Measurements from ENCODE around the gene CEP95. TPM values are rescaled to one million over a fixed set of nuclear protein-coding genes. Genes with fewer than 3 reads are reported as not detected.

CEP95 gene
- total and polyA plus RNA-seq, 2 of the 13 experiments (the other 11 are each of a cell fraction or from before 2014, with no cell fraction given), result 65.9 to 68.8 TPM

GRCh38 chr17:64534187-64534586 lies 27.4 kb downstream of the CEP95 start (continued):
- TF ChIP-seq ZNF574 (CRISPR knock-in tag; IDR thresholded peaks at IDR 0.05) (peak; percentile 44), POLR2A (IDR thresholded peaks at IDR 0.05; ENCODE audit: insufficient read depth in 1 of 2, low read depth in 2 of 2, low read length in 2 of 2) (peak in 1 of 2 experiments; percentile 35; a peak in 1 of 4 replicates), ZFP41 (CRISPR knock-in tag; IDR thresholded peaks at IDR 0.05; ENCODE audit: borderline replicate concordance) (no peak), CTCF (CRISPR knock-in tag; IDR thresholded peaks at IDR 0.05) (0 out of 2 replicates have a peak, but pooled peaks have one; percentile 18)

- Histone ChIP-seq H3K4me3 (replicated peaks in 1 of 3; ENCODE audit: insufficient read depth in 1 of 3, low read depth in 2 of 3, low read length in 3 of 3) (no peak overlapping the region), H3K4me1 (ENCODE audit: insufficient read depth, low read length) (peaks cover 4% of the 10 kb centered on the region; the same call in 1 of the 2 replicates), H3K27ac (ENCODE audit: extremely low read length, insufficient read depth, low read length) (no peak overlapping the region), H3K36me3 (replicated peaks in 1 of 2; ENCODE audit: control insufficient read depth in 1 of 2, insufficient read depth in 2 of 2, low read length in 2 of 2) (peaks cover 23 to 69% of the 10 kb centered on the region in 2 experiments), H3K4me2 (ENCODE audit: low read depth, low read length) (no peak overlapping the region), H3K27me3 (ENCODE audit: control insufficient read depth in 1 of 2, insufficient read depth in 2 of 2, low read length in 2 of 2) (no peaks in the 10 kb centered on the region), H2AFZ (ENCODE audit: low read length) (no peak overlapping the region), H4K20me1 (ENCODE audit: insufficient read depth, low read length) (no peaks in the 10 kb centered on the region; the same call in 1 of the 2 replicates), H3K79me2 (ENCODE audit: insufficient read depth, low read length) (no peaks in the 10 kb centered on the region), H3K9ac (ENCODE audit: insufficient read depth, low read depth, low read length) (no peak overlapping the region), H3K9me3 (ENCODE audit: low read length) (no peaks in the 10 kb centered on the region)
- WGBS (ENCODE audit: low lambda C conversion rate), result 98% methylated on average over 6 of the region's 6 CpGs
- ChIA-PET POLR2A (interaction anchor here (1.2 kb wide), 1 partner anchor 29 kb away, joined by 5 read pairs; the partner anchor contains the start of genes CEP95 and DDX5), CTCF (ENCODE audit: low intra/inter-chr PET ratio, low total read pairs) (no interaction called here)
- intact Hi-C loops (cut with micrococcal nuclease; ENCODE audit: unreplicated experiment), result loop anchor here (10.0 kb wide), 1 partner anchor 199 kb away; no protein-coding TSS in a partner anchor
- BruUV-seq (replicated peaks), result TSS peak; percentile 11
- FAIRE-seq, result no peak
- in situ Hi-C loops (cut with HindIII; ENCODE audit: extremely low pct_ligation_motif_present, low pct_unique_long_range_greater_than_20kb), result loop anchor here (25.0 kb wide), 1 partner anchor 102 kb away; no protein-coding TSS in a partner anchor
- no peak for ATAC-seq
- no peak for DNase-seq (ENCODE audit: low spot score)
- TF ChIP-seq ZNF20 (CRISPR knock-in tag; IDR thresholded peaks at IDR 0.05) (no peak), MTF2 (CRISPR knock-in tag; IDR thresholded peaks at IDR 0.05; ENCODE audit: borderline replicate concordance) (no peak), ZNF597 (CRISPR knock-in tag; IDR thresholded peaks at IDR 0.05) (no peak), ZNF136 (CRISPR knock-in tag; IDR thresholded peaks at IDR 0.05; ENCODE audit: low read depth) (no peak), RCOR2 (CRISPR knock-in tag; IDR thresholded peaks at IDR 0.05) (no peak), MAF1 (CRISPR knock-in tag; IDR thresholded peaks at IDR 0.05; ENCODE audit: borderline replicate concordance) (no peak), ZNF761 (CRISPR knock-in tag; conservative IDR thresholded peaks at IDR 0.05) (no peak), ZNF317 (CRISPR knock-in tag; IDR thresholded peaks at IDR 0.05) (no peak), HNF1B (CRISPR knock-in tag; IDR thresholded peaks at IDR 0.05) (no peak), ATM (IDR thresholded peaks at IDR 0.05; ENCODE audit: borderline replicate concordance) (no peak), GATA4 (IDR thresholded peaks at IDR 0.05; ENCODE audit: borderline replicate concordance, low read depth) (no peak), ZNF550 (CRISPR knock-in tag; IDR thresholded peaks at IDR 0.05; ENCODE audit: borderline replicate concordance) (no peak), SIN3A (IDR thresholded peaks at IDR 0.05; ENCODE audit: borderline replicate concordance, low read depth, low read length) (no peak)
Observed at GRCh38 chr17:64535357-64535756, 28.6 kb downstream of the CEP95 start.

All from HepG2 (cell line).